HG02938 (cell line): ENCODE data around the gene RPL31.
"Not testable (repeated sequence)": the region's sequence is repeated elsewhere in the genome, so short reads cannot be mapped to it uniquely, and the experiment has no call there.

ENCODE experiments used
- ATAC-seq: cut with Tn5 transposase; IDR thresholded peaks from one replicate; pipeline ENCODE4 v1.9.1; 2021; ENCODE audit warnings: mild to moderate bottlenecking, moderate library complexity; ENCODE audit not compliant: unreplicated experiment

Gene RPL31

GRCh38 chr2:101023327-101024107 lies 21.4 kb downstream of the RPL31 start:
- ATAC-seq = no peak

GRCh38 chr2:101025561-101025960 lies 23.5 kb downstream of the RPL31 start:
- no peak for ATAC-seq

GRCh38 chr2:101026253-101026701 lies 24.2 kb downstream of the RPL31 start:
- ATAC-seq = no peak

GRCh38 chr2:101026923-101027469 lies 24.9 kb downstream of the RPL31 start:
- no peak for ATAC-seq

- ATAC-seq = no peak
These were observed 25.8 kb downstream of the RPL31 start for GRCh38 chr2:101027852-101028251.

- ATAC-seq = no peak
These were observed 28.9 kb downstream of the RPL31 start for GRCh38 chr2:101030866-101031554.

- ATAC-seq = no peak
These were observed 30.1 kb downstream of the RPL31 start for GRCh38 chr2:101032084-101032776.

GRCh38 chr2:101036562-101036961 lies 34.5 kb downstream of the RPL31 start:
- no peak for ATAC-seq

GRCh38 chr2:101037161-101037755 lies 35.2 kb downstream of the RPL31 start:
- ATAC-seq = no peak

GRCh38 chr2:101038455-101039255 lies 36.6 kb downstream of the RPL31 start:
- ATAC-seq = no peak

- ATAC-seq = no peak
These were observed 38.0 kb downstream of the RPL31 start for GRCh38 chr2:101040072-101040471.

- no peak for ATAC-seq
These were observed 38.7 kb downstream of the RPL31 start for GRCh38 chr2:101040761-101041160.

- no peak for ATAC-seq
These were observed 39.3 kb downstream of the RPL31 start for GRCh38 chr2:101041413-101041812.

- ATAC-seq = no peak
These were observed 43.2 kb downstream of the RPL31 start for GRCh38 chr2:101045330-101045729.

- ATAC-seq = no peak
These were observed 45.1 kb downstream of the RPL31 start for GRCh38 chr2:101047075-101047766.

GRCh38 chr2:101047774-101048173 lies 45.7 kb downstream of the RPL31 start:
- ATAC-seq = no peak

- ATAC-seq = no peak
These were observed 46.7 kb downstream of the RPL31 start for GRCh38 chr2:101048756-101049155.

- ATAC-seq = not testable (repeated sequence)
These were observed 48.8 kb downstream of the RPL31 start for GRCh38 chr2:101050886-101051285.

- ATAC-seq = no peak
These were observed 50.1 kb downstream of the RPL31 start for GRCh38 chr2:101052147-101052546.

GRCh38 chr2:101053117-101053516 lies 51.0 kb downstream of the RPL31 start:
- ATAC-seq = no peak
